WTC11 (cell line): ENCODE data around the gene CLEC1B. TPM values are rescaled to one million over a fixed set of nuclear protein-coding genes. Genes with fewer than 3 reads are reported as not detected.

ENCODE experiments used
- ATAC-seq: fragments of 200-7000 bp; cut with Tn5 transposase; 2 replicates; pipeline ENCODE4 v1.10.0; 2021; ENCODE audit warnings: mild to moderate bottlenecking, moderate library complexity
- CTCF ChIA-PET: fragments of 300-600 bp; sonication (Branson Sonifier 250); formaldehyde crosslinking; loops from one replicate; lab custom pipeline; 2021; ENCODE audit warnings: antibody characterized with exemption; lab: Charles Lee
- POLR2A ChIA-PET: fragments of 350-600 bp; sonication (Branson Sonifier 250); formaldehyde crosslinking; loops from one replicate; lab custom pipeline; 2021; ENCODE audit warnings: antibody characterized with exemption; lab: Charles Lee
- DNase-seq: peaks from one replicate; pipeline ENCODE4 v3.0.0; 2021; ENCODE audit warnings: low spot score
- H3K27ac Mint-ChIP-seq: 2 replicates; pipeline ENCODE4 v1.8.0; 2021; ENCODE audit warnings: mixed read lengths
- H3K27me3 Mint-ChIP-seq: 2 replicates; pipeline ENCODE4 v1.8.0; 2021; ENCODE audit warnings: low read depth, mild to moderate bottlenecking, moderate library complexity, mixed read lengths
- H3K36me3 Mint-ChIP-seq: 2 replicates; pipeline ENCODE4 v1.8.0; 2021; ENCODE audit warnings: mixed read lengths
- H3K4me1 Mint-ChIP-seq: 2 replicates; pipeline ENCODE4 v1.8.0; 2022; ENCODE audit warnings: mixed read lengths
- H3K4me3 Mint-ChIP-seq: 2 replicates; pipeline ENCODE4 v1.8.0; 2021; ENCODE audit warnings: mild to moderate bottlenecking, moderate library complexity, mixed read lengths
- H3K9me3 Mint-ChIP-seq: 2 replicates; pipeline ENCODE4 v1.8.0; 2021; ENCODE audit warnings: mixed read lengths
- ESRRA ChIP-seq: sonication (generic); formaldehyde crosslinking; IDR thresholded peaks from 2 replicates; pipeline ENCODE4 v1.8.1; 2022; ENCODE audit warnings: mild to moderate bottlenecking, missing genetic modification reagents, borderline replicate concordance
- ETV6 ChIP-seq: sonication (generic); formaldehyde crosslinking; IDR thresholded peaks from 2 replicates; pipeline ENCODE4 v1.8.1; 2022; ENCODE audit warnings: mild to moderate bottlenecking, missing genetic modification reagents
- FOXJ3 ChIP-seq: sonication (generic); formaldehyde crosslinking; IDR thresholded peaks from 2 replicates; pipeline ENCODE4 v1.9.0; 2021; ENCODE audit warnings: missing genetic modification reagents, mild to moderate bottlenecking, borderline replicate concordance
- GABPB1 ChIP-seq: sonication (generic); formaldehyde crosslinking; IDR thresholded peaks from 2 replicates; pipeline ENCODE4 v1.8.1; 2023; ENCODE audit warnings: mild to moderate bottlenecking, missing genetic modification reagents
- JAZF1 ChIP-seq: fragments of 250-450 bp; sonication (Bioruptor Pico); IDR thresholded peaks from 2 replicates; pipeline ENCODE4 v1.9.0; 2021; ENCODE audit warnings: moderate library complexity, mild to moderate bottlenecking, inconsistent platforms
- NR2C2 ChIP-seq: sonication (generic); formaldehyde crosslinking; IDR thresholded peaks from 2 replicates; pipeline ENCODE4 v1.8.0; 2022; ENCODE audit warnings: mild to moderate bottlenecking, missing genetic modification reagents
- ZBTB21 ChIP-seq: sonication (generic); formaldehyde crosslinking; IDR thresholded peaks from 2 replicates; pipeline ENCODE4 v1.8.1; 2023; ENCODE audit warnings: mild to moderate bottlenecking, missing genetic modification reagents, borderline replicate concordance
- ZNF138 ChIP-seq: sonication (generic); formaldehyde crosslinking; conservative IDR thresholded peaks from 2 replicates; pipeline ENCODE4 v1.8.1; 2022; ENCODE audit warnings: mild to moderate bottlenecking, moderate library complexity, missing genetic modification reagents
- ZNF232 ChIP-seq: sonication (generic); formaldehyde crosslinking; IDR thresholded peaks from 2 replicates; pipeline ENCODE4 v1.8.0; 2022; ENCODE audit warnings: mild to moderate bottlenecking, missing genetic modification reagents
- ZNF396 ChIP-seq: fragments of 250-450 bp; sonication (Bioruptor Pico); IDR thresholded peaks from 2 replicates; pipeline ENCODE4 v1.8.0; 2021; ENCODE audit warnings: mild to moderate bottlenecking, moderate library complexity, borderline replicate concordance
- total RNA-seq: library from RNA; stranded (reverse); gene quantifications from 3 replicates; pipeline ENCODE4 v1.2.3, GENCODE V29; 2021
- TF ChIP-seq, protein P1 (sequence below): sonication (generic); formaldehyde crosslinking; IDR thresholded peaks from 2 replicates; pipeline ENCODE4 v1.8.1; 2023; ENCODE audit warnings: mild to moderate bottlenecking, moderate library complexity, missing genetic modification reagents
- TF ChIP-seq, protein P2 (sequence below): fragments of 200-600 bp; IDR thresholded peaks from 2 replicates; pipeline ENCODE4 v1.8.0; 2022; ENCODE audit warnings: antibody characterized with exemption
- TF ChIP-seq, protein P3 (sequence below): sonication (generic); formaldehyde crosslinking; IDR thresholded peaks from 2 replicates; pipeline ENCODE4 v1.8.0; 2022; ENCODE audit warnings: mild to moderate bottlenecking, missing genetic modification reagents
- TF ChIP-seq, protein P4 (sequence below): sonication (generic); formaldehyde crosslinking; IDR thresholded peaks from 2 replicates; pipeline ENCODE4 v1.8.0; 2023; ENCODE audit warnings: missing genetic modification reagents, mild to moderate bottlenecking, borderline replicate concordance
- TF ChIP-seq, protein P5 (sequence below): fragments of 250-450 bp; sonication (Bioruptor Pico); conservative IDR thresholded peaks from 2 replicates; pipeline ENCODE4 v1.9.0; 2021; ENCODE audit warnings: mild to moderate bottlenecking
- TF ChIP-seq, protein P6 (sequence below): sonication (generic); formaldehyde crosslinking; IDR thresholded peaks from 2 replicates; pipeline ENCODE4 v1.8.1; 2022; ENCODE audit warnings: mild to moderate bottlenecking, moderate library complexity, missing genetic modification reagents
- TF ChIP-seq, protein P7 (sequence below): sonication (generic); formaldehyde crosslinking; IDR thresholded peaks from 2 replicates; pipeline ENCODE4 v1.8.1; 2023; ENCODE audit warnings: mild to moderate bottlenecking, missing genetic modification reagents
- TF ChIP-seq, protein P8 (sequence below): sonication (generic); formaldehyde crosslinking; IDR thresholded peaks from 2 replicates; pipeline ENCODE4 v1.8.1; 2022; ENCODE audit warnings: low read depth, missing genetic modification reagents, borderline replicate concordance

CLEC1B gene
- total RNA-seq, 1 experiment from 2014 or later = not detected

DNA sequence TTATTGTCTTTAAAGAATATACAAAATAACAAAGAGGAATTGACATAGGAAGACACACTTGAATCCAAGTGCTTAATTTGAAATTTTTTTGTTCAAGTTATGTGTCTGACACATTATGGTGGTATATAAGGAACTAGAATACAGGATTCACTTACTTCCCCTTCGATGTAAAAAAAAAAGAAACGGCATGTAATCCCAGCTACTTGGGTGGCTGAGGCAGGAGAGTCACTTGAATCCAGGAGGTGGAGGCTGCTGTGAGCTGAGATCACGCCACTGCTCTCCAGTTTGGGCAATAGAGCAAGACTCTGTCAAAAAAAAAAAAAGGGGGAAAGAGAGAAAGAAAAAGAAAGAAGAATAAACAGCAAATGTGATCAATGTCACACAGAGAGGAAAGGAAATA, 18.8 kb downstream of the CLEC1B start (continued):
- TF ChIP-seq, protein P1, sequence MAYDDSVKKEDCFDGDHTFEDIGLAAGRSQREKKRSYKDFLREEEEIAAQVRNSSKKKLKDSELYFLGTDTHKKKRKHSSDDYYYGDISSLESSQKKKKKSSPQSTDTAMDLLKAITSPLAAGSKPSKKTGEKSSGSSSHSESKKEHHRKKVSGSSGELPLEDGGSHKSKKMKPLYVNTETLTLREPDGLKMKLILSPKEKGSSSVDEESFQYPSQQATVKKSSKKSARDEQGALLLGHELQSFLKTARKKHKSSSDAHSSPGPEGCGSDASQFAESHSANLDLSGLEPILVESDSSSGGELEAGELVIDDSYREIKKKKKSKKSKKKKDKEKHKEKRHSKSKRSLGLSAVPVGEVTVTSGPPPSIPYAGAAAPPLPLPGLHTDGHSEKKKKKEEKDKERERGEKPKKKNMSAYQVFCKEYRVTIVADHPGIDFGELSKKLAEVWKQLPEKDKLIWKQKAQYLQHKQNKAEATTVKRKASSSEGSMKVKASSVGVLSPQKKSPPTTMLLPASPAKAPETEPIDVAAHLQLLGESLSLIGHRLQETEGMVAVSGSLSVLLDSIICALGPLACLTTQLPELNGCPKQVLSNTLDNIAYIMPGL = no peak
- TF ChIP-seq ZNF138 (CRISPR knock-in tag) (no peak), GABPB1 (no peak)
- TF ChIP-seq, protein P2, sequence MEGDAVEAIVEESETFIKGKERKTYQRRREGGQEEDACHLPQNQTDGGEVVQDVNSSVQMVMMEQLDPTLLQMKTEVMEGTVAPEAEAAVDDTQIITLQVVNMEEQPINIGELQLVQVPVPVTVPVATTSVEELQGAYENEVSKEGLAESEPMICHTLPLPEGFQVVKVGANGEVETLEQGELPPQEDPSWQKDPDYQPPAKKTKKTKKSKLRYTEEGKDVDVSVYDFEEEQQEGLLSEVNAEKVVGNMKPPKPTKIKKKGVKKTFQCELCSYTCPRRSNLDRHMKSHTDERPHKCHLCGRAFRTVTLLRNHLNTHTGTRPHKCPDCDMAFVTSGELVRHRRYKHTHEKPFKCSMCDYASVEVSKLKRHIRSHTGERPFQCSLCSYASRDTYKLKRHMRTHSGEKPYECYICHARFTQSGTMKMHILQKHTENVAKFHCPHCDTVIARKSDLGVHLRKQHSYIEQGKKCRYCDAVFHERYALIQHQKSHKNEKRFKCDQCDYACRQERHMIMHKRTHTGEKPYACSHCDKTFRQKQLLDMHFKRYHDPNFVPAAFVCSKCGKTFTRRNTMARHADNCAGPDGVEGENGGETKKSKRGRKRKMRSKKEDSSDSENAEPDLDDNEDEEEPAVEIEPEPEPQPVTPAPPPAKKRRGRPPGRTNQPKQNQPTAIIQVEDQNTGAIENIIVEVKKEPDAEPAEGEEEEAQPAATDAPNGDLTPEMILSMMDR = no peak
- TF ChIP-seq, protein P3, sequence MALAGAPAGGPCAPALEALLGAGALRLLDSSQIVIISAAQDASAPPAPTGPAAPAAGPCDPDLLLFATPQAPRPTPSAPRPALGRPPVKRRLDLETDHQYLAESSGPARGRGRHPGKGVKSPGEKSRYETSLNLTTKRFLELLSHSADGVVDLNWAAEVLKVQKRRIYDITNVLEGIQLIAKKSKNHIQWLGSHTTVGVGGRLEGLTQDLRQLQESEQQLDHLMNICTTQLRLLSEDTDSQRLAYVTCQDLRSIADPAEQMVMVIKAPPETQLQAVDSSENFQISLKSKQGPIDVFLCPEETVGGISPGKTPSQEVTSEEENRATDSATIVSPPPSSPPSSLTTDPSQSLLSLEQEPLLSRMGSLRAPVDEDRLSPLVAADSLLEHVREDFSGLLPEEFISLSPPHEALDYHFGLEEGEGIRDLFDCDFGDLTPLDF (CRISPR knock-in tag) = no peak
- TF ChIP-seq, all 79 proteins: peak for 0

DNA sequence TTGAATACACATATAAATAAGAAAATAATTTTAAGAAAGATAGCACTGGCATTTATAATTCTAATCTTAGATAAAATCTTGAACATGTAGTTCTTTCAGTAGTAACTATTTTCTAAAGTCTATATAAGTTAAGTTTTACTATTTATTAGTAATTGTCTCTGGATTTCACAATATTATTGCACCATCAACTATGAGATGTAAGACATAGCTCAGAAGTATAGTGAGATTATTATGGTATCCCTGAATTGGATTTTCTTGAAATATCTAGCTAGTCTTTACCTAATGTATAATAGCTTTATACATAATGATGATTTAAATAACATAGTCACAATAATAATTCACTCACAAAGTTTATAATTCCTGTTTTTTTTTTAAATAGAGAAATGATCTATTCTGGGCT, 21.0 kb downstream of the CLEC1B start:
- CTCF ChIA-PET = no interaction called here
- POLR2A ChIA-PET = no interaction called here
- Mint-ChIP-seq H3K9me3 (peaks cover 39% of the 10 kb centered on the region), H3K4me1 (peaks cover 9% of the 10 kb centered on the region), H3K4me3 (no peak overlapping the region), H3K27ac (no peak overlapping the region), H3K36me3 (peaks cover 29% of the 10 kb centered on the region), H3K27me3 (peaks cover 5% of the 10 kb centered on the region; the same call in 1 of the 2 replicates)
- ATAC-seq = no peak
- DNase-seq = no peak
- TF ChIP-seq, protein P2 = no peak
- TF ChIP-seq ZNF396 (CRISPR knock-in tag) (no peak), JAZF1 (CRISPR knock-in tag) (no peak), NR2C2 (no peak), ZBTB21 (CRISPR knock-in tag) (no peak), ZNF232 (CRISPR knock-in tag) (no peak), ETV6 (no peak), FOXJ3 (CRISPR knock-in tag) (no peak), ESRRA (CRISPR knock-in tag) (no peak)
- TF ChIP-seq, protein P4, sequence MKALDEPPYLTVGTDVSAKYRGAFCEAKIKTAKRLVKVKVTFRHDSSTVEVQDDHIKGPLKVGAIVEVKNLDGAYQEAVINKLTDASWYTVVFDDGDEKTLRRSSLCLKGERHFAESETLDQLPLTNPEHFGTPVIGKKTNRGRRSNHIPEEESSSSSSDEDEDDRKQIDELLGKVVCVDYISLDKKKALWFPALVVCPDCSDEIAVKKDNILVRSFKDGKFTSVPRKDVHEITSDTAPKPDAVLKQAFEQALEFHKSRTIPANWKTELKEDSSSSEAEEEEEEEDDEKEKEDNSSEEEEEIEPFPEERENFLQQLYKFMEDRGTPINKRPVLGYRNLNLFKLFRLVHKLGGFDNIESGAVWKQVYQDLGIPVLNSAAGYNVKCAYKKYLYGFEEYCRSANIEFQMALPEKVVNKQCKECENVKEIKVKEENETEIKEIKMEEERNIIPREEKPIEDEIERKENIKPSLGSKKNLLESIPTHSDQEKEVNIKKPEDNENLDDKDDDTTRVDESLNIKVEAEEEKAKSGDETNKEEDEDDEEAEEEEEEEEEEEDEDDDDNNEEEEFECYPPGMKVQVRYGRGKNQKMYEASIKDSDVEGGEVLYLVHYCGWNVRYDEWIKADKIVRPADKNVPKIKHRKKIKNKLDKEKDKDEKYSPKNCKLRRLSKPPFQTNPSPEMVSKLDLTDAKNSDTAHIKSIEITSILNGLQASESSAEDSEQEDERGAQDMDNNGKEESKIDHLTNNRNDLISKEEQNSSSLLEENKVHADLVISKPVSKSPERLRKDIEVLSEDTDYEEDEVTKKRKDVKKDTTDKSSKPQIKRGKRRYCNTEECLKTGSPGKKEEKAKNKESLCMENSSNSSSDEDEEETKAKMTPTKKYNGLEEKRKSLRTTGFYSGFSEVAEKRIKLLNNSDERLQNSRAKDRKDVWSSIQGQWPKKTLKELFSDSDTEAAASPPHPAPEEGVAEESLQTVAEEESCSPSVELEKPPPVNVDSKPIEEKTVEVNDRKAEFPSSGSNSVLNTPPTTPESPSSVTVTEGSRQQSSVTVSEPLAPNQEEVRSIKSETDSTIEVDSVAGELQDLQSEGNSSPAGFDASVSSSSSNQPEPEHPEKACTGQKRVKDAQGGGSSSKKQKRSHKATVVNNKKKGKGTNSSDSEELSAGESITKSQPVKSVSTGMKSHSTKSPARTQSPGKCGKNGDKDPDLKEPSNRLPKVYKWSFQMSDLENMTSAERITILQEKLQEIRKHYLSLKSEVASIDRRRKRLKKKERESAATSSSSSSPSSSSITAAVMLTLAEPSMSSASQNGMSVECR (CRISPR knock-in tag) = no peak
- TF ChIP-seq, protein P5, sequence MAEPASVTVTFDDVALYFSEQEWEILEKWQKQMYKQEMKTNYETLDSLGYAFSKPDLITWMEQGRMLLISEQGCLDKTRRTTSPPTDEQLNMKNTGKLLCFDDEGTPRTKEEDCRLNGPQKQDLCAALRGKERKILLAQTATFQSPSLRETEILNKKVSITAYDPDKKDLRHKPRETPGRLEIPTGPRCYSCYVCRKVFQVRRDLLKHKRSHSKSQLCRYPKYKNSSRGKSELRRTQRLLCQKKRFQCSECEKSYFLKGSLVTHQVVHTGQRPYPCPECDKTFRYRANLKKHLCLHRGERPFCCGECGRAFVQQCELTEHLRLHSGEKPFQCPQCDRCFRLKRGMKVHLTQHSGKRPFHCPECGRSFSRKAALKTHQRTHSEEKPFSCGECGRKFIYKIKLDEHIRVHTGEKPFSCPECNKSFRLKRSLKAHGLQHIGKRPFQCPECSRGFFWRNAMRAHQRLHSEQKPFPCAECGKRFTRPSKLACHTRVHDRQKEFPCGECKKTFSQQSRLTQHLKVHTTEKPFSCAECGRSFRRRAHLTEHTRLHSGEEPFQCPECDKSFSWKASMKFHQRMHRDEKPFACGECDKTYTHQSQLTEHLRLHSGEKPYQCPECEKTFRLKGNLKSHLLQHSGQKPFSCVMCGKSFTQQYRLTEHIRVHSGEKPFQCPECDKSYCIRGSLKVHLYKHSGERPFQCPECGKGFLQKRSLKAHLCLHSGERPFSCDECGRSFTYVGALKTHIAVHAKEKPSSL = no peak
- TF ChIP-seq, protein P6, sequence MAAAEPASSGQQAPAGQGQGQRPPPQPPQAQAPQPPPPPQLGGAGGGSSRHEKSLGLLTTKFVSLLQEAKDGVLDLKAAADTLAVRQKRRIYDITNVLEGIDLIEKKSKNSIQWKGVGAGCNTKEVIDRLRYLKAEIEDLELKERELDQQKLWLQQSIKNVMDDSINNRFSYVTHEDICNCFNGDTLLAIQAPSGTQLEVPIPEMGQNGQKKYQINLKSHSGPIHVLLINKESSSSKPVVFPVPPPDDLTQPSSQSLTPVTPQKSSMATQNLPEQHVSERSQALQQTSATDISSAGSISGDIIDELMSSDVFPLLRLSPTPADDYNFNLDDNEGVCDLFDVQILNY (CRISPR knock-in tag) = no peak
- TF ChIP-seq, protein P7, sequence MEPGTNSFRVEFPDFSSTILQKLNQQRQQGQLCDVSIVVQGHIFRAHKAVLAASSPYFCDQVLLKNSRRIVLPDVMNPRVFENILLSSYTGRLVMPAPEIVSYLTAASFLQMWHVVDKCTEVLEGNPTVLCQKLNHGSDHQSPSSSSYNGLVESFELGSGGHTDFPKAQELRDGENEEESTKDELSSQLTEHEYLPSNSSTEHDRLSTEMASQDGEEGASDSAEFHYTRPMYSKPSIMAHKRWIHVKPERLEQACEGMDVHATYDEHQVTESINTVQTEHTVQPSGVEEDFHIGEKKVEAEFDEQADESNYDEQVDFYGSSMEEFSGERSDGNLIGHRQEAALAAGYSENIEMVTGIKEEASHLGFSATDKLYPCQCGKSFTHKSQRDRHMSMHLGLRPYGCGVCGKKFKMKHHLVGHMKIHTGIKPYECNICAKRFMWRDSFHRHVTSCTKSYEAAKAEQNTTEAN (CRISPR knock-in tag) = no peak
- TF ChIP-seq, protein P8, sequence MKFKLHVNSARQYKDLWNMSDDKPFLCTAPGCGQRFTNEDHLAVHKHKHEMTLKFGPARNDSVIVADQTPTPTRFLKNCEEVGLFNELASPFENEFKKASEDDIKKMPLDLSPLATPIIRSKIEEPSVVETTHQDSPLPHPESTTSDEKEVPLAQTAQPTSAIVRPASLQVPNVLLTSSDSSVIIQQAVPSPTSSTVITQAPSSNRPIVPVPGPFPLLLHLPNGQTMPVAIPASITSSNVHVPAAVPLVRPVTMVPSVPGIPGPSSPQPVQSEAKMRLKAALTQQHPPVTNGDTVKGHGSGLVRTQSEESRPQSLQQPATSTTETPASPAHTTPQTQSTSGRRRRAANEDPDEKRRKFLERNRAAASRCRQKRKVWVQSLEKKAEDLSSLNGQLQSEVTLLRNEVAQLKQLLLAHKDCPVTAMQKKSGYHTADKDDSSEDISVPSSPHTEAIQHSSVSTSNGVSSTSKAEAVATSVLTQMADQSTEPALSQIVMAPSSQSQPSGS = no peak
